Upper lobe of left lung (tissue), 6 donors: Measurements from ENCODE around the gene EXOC3. TPM values are rescaled to one million over a fixed set of nuclear protein-coding genes. Genes with fewer than 3 reads are reported as not detected.

Experiments used
- ATAC-seq, 2 donors: fragments of 200-7000 bp; cut with Tn5 transposase; one replicate each; pipeline ENCODE4 v1.9.1; 2022; ENCODE audit warnings: mild to moderate bottlenecking in 2 of 2, moderate library complexity in 2 of 2; ENCODE audit not compliant: low FRiP score in 2 of 2
- DNase-seq, 2 donors: peaks; one replicate each; pipeline ENCODE4 v3.0.0-alpha.2; 2019 to 2020
- H3K27ac ChIP-seq, 4 donors: fragments of 200-600 bp; sonication (generic); one replicate each; pipeline ENCODE4 v1.5.1; 2016 to 2019
- H3K27me3 ChIP-seq, 4 donors: fragments of 200-600 bp; sonication (generic); one replicate each; pipeline ENCODE4 v1.5.1; 2017 to 2019
- H3K36me3 ChIP-seq, 4 donors: fragments of 200-600 bp; sonication (generic); one replicate each; pipeline ENCODE4 v1.5.1; 2016 to 2019
- H3K4me1 ChIP-seq, 4 donors: fragments of 200-600 bp; sonication (generic); one replicate each; pipeline ENCODE4 v1.5.1; 2018 to 2019
- H3K4me3 ChIP-seq, 4 donors: fragments of 200-600 bp; sonication (generic); one replicate each; pipeline ENCODE4 v1.5.1; 2017 to 2019; ENCODE audit warnings: mild to moderate bottlenecking in 2 of 4, moderate library complexity in 1 of 4
- H3K9me3 ChIP-seq, 4 donors: fragments of 200-600 bp; sonication (generic); one replicate each; pipeline ENCODE4 v1.5.1; 2018 to 2019
- EP300 ChIP-seq, 4 donors: sonication (generic); formaldehyde crosslinking; IDR thresholded peaks; one replicate each; pipeline ENCODE4 v1.5.1; 2017; ENCODE audit warnings: antibody characterized with exemption in 4 of 4, control low read depth in 2 of 4
- POLR2A ChIP-seq, 4 donors: fragments of 450-650 bp; IDR thresholded peaks; one replicate each; pipeline ENCODE4 v1.5.1; 2016 to 2017; ENCODE audit warnings: antibody characterized with exemption in 4 of 4, mild to moderate bottlenecking in 2 of 4
- POLR2AphosphoS5 ChIP-seq, 2 donors: sonication (generic); formaldehyde crosslinking; IDR thresholded peaks; one replicate each; pipeline ENCODE4 v1.5.1; 2017; ENCODE audit warnings: antibody characterized with exemption in 2 of 2
- WGBS, 2 donors: methylation state at CpG; one replicate each; pipeline ENCODE4 v1.1.5; 2017 to 2018; 5-methylcytosine and 5-hydroxymethylcytosine counted together
- total RNA-seq, 6 donors: library from RNA; depleted of rRNA in 4 of 6; stranded (reverse); fragments of >200 nt in 4 of 6; gene quantifications; one replicate each; pipeline versions ENCODE4 v1.1.0 to v1.2.1, GENCODE V29; 2016 to 2021
- TF ChIP-seq, protein P1 (sequence below), 6 experiments: fragments of 450-650 bp in 4 of 6; fragments of 200-600 bp in 2 of 6; sonication (generic) in 2 of 6; IDR thresholded peaks; one replicate each; pipeline ENCODE4 v1.5.1; 2016 to 2019; ENCODE audit warnings: antibody characterized with exemption in 6 of 6
- donor health status: DM: no; HTN: no; CAD: no; lungs with moderate emphysema.
- donor health status: DM: no; HTN: yes; CAD: no; lungs with severe emphysema.

The EXOC3 gene
- total RNA-seq, 6 donors from 2014 or later = 43.6 to 149 (median 64.5) TPM

DNA sequence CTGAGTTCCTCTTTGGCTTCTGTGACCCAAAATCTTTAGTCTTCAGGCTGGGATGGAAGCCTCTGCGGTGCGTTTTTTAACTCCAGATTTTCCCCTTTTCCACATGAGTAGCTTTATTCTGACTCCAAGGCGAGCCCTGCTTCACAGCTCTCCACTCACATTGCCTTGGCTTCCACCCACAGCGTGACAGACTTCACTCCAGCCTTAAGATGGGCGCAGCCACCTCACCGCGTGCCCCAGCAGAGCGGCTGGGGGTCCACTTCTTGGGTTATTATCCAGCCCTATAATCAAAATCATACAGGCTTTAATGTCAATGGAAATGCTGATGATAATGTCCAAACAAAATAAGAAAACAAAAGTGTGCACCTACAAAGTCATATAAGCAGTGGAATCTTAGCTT lies 1.2 kb downstream of the EXOC3 start:
- no peak for ATAC-seq
- Histone ChIP-seq H3K4me3 (peak overlapping the region in 3 of 4 donors; percentile 92 to 97 (median 95)), H3K4me1 (peaks cover 18 to 47% (median 20%) of the 10 kb centered on the region in 4 donors), H3K9me3 (no peaks in the 10 kb centered on the region), H3K27ac (peak overlapping the region in 1 of 4 donors; percentile 86), H3K36me3 (peaks cover 17 to 33% (median 28%) of the 10 kb centered on the region in 4 donors), H3K27me3 (no peaks in the 10 kb centered on the region)
- peak in 1 of 2 donors; percentile 10 for DNase-seq
- 83 to 88% methylated on average over 8 of the region's 8 CpGs for whole genome bisulfite sequencing, 2 donors
- TF ChIP-seq EP300 (IDR thresholded peaks at IDR 0.05) = no peak
- TF ChIP-seq, protein P1, sequence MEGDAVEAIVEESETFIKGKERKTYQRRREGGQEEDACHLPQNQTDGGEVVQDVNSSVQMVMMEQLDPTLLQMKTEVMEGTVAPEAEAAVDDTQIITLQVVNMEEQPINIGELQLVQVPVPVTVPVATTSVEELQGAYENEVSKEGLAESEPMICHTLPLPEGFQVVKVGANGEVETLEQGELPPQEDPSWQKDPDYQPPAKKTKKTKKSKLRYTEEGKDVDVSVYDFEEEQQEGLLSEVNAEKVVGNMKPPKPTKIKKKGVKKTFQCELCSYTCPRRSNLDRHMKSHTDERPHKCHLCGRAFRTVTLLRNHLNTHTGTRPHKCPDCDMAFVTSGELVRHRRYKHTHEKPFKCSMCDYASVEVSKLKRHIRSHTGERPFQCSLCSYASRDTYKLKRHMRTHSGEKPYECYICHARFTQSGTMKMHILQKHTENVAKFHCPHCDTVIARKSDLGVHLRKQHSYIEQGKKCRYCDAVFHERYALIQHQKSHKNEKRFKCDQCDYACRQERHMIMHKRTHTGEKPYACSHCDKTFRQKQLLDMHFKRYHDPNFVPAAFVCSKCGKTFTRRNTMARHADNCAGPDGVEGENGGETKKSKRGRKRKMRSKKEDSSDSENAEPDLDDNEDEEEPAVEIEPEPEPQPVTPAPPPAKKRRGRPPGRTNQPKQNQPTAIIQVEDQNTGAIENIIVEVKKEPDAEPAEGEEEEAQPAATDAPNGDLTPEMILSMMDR (IDR thresholded peaks at IDR 0.05) = no peak
- no peak for TF ChIP-seq POLR2AphosphoS5 (IDR thresholded peaks at IDR 0.05)
- no peak for TF ChIP-seq POLR2A (IDR thresholded peaks at IDR 0.05)

DNA sequence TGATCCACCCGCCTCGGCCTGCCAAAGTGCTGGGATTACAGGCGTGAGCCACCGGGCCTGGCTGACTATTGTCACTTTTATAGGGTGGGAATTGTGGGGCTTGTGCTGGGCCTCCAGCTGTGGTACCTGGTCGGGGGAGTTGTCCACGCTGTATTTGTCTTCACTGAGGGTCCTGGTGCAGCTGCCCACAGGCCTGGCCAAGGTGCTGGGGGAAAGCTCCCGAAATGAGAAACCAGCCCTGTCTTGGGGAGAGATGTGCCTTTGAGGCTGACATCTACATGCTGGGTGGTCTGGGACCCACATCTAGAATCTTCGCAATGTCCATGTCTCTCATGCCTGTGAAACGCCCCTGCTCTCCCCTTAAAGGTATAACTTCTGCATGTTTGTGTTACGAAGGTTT lies 2.6 kb downstream of the EXOC3 start:
- ATAC-seq (no peak), DNase-seq (peak in 1 of 2 donors; percentile 8)
- TF ChIP-seq, protein P1 (IDR thresholded peaks at IDR 0.05) = no peak
- TF ChIP-seq POLR2A (IDR thresholded peaks at IDR 0.05) = no peak
- TF ChIP-seq EP300 (IDR thresholded peaks at IDR 0.05) = no peak
- TF ChIP-seq POLR2AphosphoS5 (IDR thresholded peaks at IDR 0.05) = no peak
- H3K9me3 ChIP-seq = no peaks in the 10 kb centered on the region
- no peak overlapping the region for H3K27ac ChIP-seq
- WGBS, 2 donors = 93 to 95% methylated on average over 7 to 10 of the region's 10 CpGs
- H3K36me3 ChIP-seq = peaks cover 24 to 46% (median 34%) of the 10 kb centered on the region in 4 donors
- H3K4me3 ChIP-seq = no peak overlapping the region
- H3K27me3 ChIP-seq = no peaks in the 10 kb centered on the region
- H3K4me1 ChIP-seq = peaks cover 18 to 47% (median 20%) of the 10 kb centered on the region in 4 donors

DNA sequence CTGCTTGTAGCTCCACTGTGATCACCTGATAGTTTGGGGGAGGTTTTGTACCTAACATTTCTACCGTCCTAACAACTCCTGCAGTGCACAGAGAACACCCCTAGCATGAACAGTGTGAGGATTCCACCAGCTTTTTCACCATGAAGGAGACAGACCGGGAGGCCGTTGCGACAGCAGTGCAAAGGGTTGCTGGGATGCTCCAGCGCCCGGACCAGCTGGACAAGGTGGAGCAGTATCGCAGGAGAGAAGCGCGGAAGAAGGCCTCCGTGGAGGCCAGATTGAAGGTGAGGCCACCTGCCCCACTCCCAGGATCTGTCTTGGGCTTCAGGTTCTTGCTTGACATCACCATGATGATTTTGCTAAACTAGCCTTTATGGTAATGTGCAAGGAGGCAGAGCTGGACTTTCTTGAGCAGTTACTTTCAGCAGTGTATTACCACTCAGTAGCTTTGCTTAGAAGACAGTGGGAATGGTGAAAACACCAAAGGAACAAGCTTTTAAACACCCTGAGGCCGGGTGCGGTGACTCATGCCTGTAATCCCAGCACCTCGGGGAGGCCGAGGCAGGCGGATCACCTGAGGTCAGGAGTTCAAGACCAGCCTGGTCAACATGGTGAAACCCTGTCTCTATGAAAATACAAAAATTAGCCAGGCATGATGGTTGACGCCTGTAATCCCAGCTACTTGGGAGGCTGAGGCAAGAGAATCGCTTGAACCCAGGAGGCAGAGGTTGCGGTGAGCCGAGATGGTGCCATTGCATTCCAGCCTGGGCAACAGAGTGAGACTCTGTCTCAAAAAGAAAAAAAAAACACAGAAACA lies 3.3 kb downstream of the EXOC3 start:
- DNase-seq (peak in 1 of 2 donors; percentile 6), ATAC-seq (no peak)
- Histone ChIP-seq H3K4me1 (peaks cover 18 to 47% (median 20%) of the 10 kb centered on the region in 4 donors), H3K27me3 (no peaks in the 10 kb centered on the region), H3K4me3 (no peak overlapping the region), H3K27ac (no peak overlapping the region), H3K9me3 (peaks cover 0 to under 1% (median 0%) of the 10 kb centered on the region in 4 donors), H3K36me3 (peaks cover 26 to 53% (median 37%) of the 10 kb centered on the region in 4 donors)
- TF ChIP-seq POLR2A (IDR thresholded peaks at IDR 0.05) (no peak), EP300 (IDR thresholded peaks at IDR 0.05) (no peak), POLR2AphosphoS5 (IDR thresholded peaks at IDR 0.05) (no peak)
- TF ChIP-seq, protein P1 (IDR thresholded peaks at IDR 0.05) = no peak
- WGBS, 2 donors = 87 to 95% methylated on average over 19 of the region's 19 CpGs

DNA sequence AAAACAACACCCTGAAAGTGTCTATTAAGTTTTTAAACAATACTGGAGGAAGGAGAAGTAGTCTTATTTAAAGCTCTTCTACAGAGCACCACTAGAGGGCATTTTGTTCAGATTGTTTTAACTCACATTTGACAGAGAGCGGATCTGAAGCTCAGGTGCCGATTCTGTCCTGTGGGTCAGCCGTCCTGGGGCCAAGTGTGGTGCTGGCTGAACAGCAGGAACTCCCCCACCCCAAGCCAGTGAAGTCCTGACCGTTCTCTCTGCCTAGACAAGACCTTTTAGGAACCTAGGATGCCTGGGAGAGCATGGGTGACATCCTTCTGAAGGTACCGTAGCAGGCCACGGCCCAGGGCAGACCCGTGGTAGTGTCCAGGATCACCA lies 3.9 kb downstream of the EXOC3 start:
- H3K4me3 ChIP-seq = no peak overlapping the region
- peaks cover under 1 to 7% (median 4%) of the 10 kb centered on the region in 4 donors for H3K9me3 ChIP-seq
- TF ChIP-seq, protein P1 (IDR thresholded peaks at IDR 0.05) = peak in 4 of 6 experiments; percentile 21 to 39 (median 35)
- TF ChIP-seq POLR2AphosphoS5 (IDR thresholded peaks at IDR 0.05) = no peak
- H3K27ac ChIP-seq = no peak overlapping the region
- H3K27me3 ChIP-seq = no peaks in the 10 kb centered on the region
- peak in 1 of 2 donors; percentile 16 for DNase-seq
- ATAC-seq = peak in 1 of 2 donors; percentile 36
- peaks cover 29 to 59% (median 40%) of the 10 kb centered on the region in 4 donors for H3K36me3 ChIP-seq
- H3K4me1 ChIP-seq = peaks cover 17 to 44% (median 18%) of the 10 kb centered on the region in 4 donors
- 60 to 62% methylated on average over 7 of the region's 7 CpGs for WGBS, 2 donors
